Neural cell (in vitro differentiated cells): ENCODE measurements around the gene RASD2. TPM values are rescaled to one million over a fixed set of nuclear protein-coding genes. Genes with fewer than 3 reads are reported as not detected.

Source experiments
- H2AFZ ChIP-seq: fragments of 200-600, 300-800 bp; sonication (generic), shearing (Covaris generic); 2 replicates; pipeline ENCODE4 v1.6.0; 2014; ENCODE audit warnings: low read depth, mild to moderate bottlenecking, antibody characterized with exemption, low read length, moderate library complexity
- H3F3A ChIP-seq: fragments of 200-600 bp; shearing (Covaris generic); 2 replicates; pipeline ENCODE4 v1.6.1; 2016; ENCODE audit warnings: mild to moderate bottlenecking, moderate library complexity, mixed read lengths, antibody characterized with exemption, low read length; ENCODE audit not compliant: insufficient read depth, poor library complexity, severe bottlenecking
- H3K27ac ChIP-seq: fragments of 200-600, 300-800 bp; sonication (generic), shearing (Covaris generic); 2 replicates; pipeline ENCODE4 v1.5.1; 2014; ENCODE audit warnings: mild to moderate bottlenecking, low read length, moderate library complexity
- H3K27me3 ChIP-seq: fragments of 300-800, 200-600 bp; sonication (generic), shearing (Covaris generic); 2 replicates; pipeline ENCODE4 v1.6.0; 2014; ENCODE audit warnings: mild to moderate bottlenecking, low read depth, low read length, moderate library complexity; ENCODE audit not compliant: insufficient read depth
- H3K36me3 ChIP-seq: fragments of 300-800, 200-600 bp; sonication (generic), shearing (Covaris generic); 2 replicates; pipeline ENCODE4 v1.5.1; 2014; ENCODE audit warnings: mild to moderate bottlenecking, antibody characterized with exemption, low read length, moderate library complexity; ENCODE audit not compliant: insufficient read depth
- H3K4me2 ChIP-seq: fragments of 300-800, 200-600 bp; sonication (generic), shearing (Covaris generic); 2 replicates; pipeline ENCODE4 v1.6.0; 2014; ENCODE audit warnings: mild to moderate bottlenecking, low read length
- H3K4me3 ChIP-seq: fragments of 300-800, 200-600 bp; sonication (generic), shearing (Covaris generic); 2 replicates; pipeline ENCODE4 v1.5.1; 2014; ENCODE audit warnings: mild to moderate bottlenecking, low read length, moderate library complexity
- H3K79me2 ChIP-seq: fragments of 200-600 bp; shearing (Covaris generic); replicated peaks from 2 replicates; pipeline ENCODE4 v1.6.0; 2014; ENCODE audit warnings: mild to moderate bottlenecking, low read length, moderate library complexity; ENCODE audit not compliant: insufficient read depth
- H3K9ac ChIP-seq: fragments of 300-800, 200-600 bp; sonication (generic), shearing (Covaris generic); 2 replicates; pipeline ENCODE4 v1.6.1; 2016; ENCODE audit warnings: mild to moderate bottlenecking, low read length, mixed read lengths
- H3K9me2 ChIP-seq: fragments of 200-600 bp; shearing (Covaris generic); 2 replicates; pipeline ENCODE4 v1.6.1; 2016; ENCODE audit warnings: mild to moderate bottlenecking, low read length, mixed read lengths; ENCODE audit not compliant: insufficient read depth
- H3K9me3 ChIP-seq: fragments of 200-600, 300-800 bp; sonication (generic), shearing (Covaris generic); 2 replicates; pipeline ENCODE4 v1.6.1; 2016; ENCODE audit warnings: mild to moderate bottlenecking, mixed run types, low read length, moderate library complexity, mixed read lengths
- H4K20me1 ChIP-seq: fragments of 200-600 bp; shearing (Covaris generic); 2 replicates; pipeline ENCODE4 v1.6.1; 2016; ENCODE audit warnings: mild to moderate bottlenecking, mixed run types; ENCODE audit not compliant: insufficient read depth
- EP300 ChIP-seq: fragments of 450-650 bp; conservative IDR thresholded peaks from 2 replicates; pipeline ENCODE4 v1.6.1; 2014; ENCODE audit warnings: antibody characterized with exemption, mild to moderate bottlenecking, moderate library complexity; ENCODE audit not compliant: poor library complexity, severe bottlenecking
- EZH2 ChIP-seq: fragments of 200-600, 300-800 bp; shearing (Covaris generic), sonication (generic); IDR thresholded peaks from 2 replicates; pipeline ENCODE4 v1.6.1; 2014; ENCODE audit warnings: antibody characterized with exemption, low read length, borderline replicate concordance, mild to moderate bottlenecking; ENCODE audit not compliant: insufficient read depth, poor library complexity, severe bottlenecking
- MXI1 ChIP-seq: fragments of 450-650 bp; conservative IDR thresholded peaks from 2 replicates; pipeline ENCODE4 v1.6.1; 2014; ENCODE audit warnings: antibody characterized with exemption, mild to moderate bottlenecking; ENCODE audit not compliant: poor library complexity, severe bottlenecking
- POLR2AphosphoS5 ChIP-seq: IDR thresholded peaks from 2 replicates; pipeline ENCODE4 v1.6.1; 2012
- RAD21 ChIP-seq: fragments of 450-650 bp; conservative IDR thresholded peaks from 2 replicates; pipeline ENCODE4 v1.6.1; 2014; ENCODE audit warnings: antibody characterized with exemption, mild to moderate bottlenecking, moderate library complexity
- SMC3 ChIP-seq: fragments of 450-650 bp; conservative IDR thresholded peaks from 2 replicates; pipeline ENCODE4 v1.6.1; 2014; ENCODE audit warnings: antibody characterized with exemption, mild to moderate bottlenecking, moderate library complexity; ENCODE audit not compliant: poor library complexity
- TAF1 ChIP-seq: IDR thresholded peaks from 2 replicates; pipeline ENCODE4 v1.6.1; 2012; ENCODE audit warnings: low read depth
- polyA plus RNA-seq: library from polyadenylated mRNA; depleted of rRNA; stranded (reverse); fragments of >200 nt; gene quantifications from 2 replicates; pipeline ENCODE4 v1.2.3, GENCODE V29; 2014
- TF ChIP-seq, protein P1 (sequence below): IDR thresholded peaks from 2 replicates; pipeline ENCODE4 v1.6.1; 2012; ENCODE audit warnings: borderline replicate concordance
- TF ChIP-seq, protein P2 (sequence below): fragments of 450-650 bp; IDR thresholded peaks from 2 replicates; pipeline ENCODE4 v1.5.1; 2014; ENCODE audit warnings: antibody characterized with exemption, mild to moderate bottlenecking, moderate library complexity; ENCODE audit not compliant: poor library complexity, severe bottlenecking

The RASD2 gene
- polyA plus RNA-seq, 1 donor from 2014 or later: 0.14 TPM

DNA sequence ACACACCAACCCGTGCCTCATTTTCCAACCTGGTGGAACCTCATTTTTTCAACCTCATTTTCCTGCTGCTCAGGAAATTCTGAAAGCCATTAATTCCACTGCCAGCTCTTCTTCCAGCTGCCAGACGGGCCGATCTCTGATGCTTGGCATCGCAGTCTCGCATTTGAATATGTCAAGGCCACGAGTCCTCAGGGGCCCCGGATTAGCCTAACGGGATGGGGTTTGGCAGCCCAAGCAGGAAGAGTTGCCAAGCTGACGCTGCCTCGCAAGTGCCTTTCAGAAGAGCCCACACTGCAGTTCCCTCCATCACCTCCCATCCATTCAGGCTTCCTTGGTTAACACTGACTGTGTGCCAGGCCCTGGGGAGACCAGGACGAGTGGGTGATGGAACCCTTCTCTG is 8.7 kb downstream of the RASD2 start:
- Histone ChIP-seq H3K4me2 (no peak overlapping the region), H4K20me1 (no peaks in the 10 kb centered on the region), H3K9ac (no peak overlapping the region), H3K79me2 (no peaks in the 10 kb centered on the region), H3F3A (no peaks in the 10 kb centered on the region), H2AFZ (no peak overlapping the region), H3K9me3 (no peaks in the 10 kb centered on the region), H3K27me3 (no peaks in the 10 kb centered on the region), H3K36me3 (no peaks in the 10 kb centered on the region), H3K9me2 (no peaks in the 10 kb centered on the region), H3K4me3 (no peak overlapping the region), H3K27ac (no peak overlapping the region)
- TF ChIP-seq POLR2AphosphoS5 (no peak), RAD21 (no peak), TAF1 (no peak), SMC3 (no peak), MXI1 (no peak), EZH2 (no peak), EP300 (no peak)
- TF ChIP-seq, protein P1, sequence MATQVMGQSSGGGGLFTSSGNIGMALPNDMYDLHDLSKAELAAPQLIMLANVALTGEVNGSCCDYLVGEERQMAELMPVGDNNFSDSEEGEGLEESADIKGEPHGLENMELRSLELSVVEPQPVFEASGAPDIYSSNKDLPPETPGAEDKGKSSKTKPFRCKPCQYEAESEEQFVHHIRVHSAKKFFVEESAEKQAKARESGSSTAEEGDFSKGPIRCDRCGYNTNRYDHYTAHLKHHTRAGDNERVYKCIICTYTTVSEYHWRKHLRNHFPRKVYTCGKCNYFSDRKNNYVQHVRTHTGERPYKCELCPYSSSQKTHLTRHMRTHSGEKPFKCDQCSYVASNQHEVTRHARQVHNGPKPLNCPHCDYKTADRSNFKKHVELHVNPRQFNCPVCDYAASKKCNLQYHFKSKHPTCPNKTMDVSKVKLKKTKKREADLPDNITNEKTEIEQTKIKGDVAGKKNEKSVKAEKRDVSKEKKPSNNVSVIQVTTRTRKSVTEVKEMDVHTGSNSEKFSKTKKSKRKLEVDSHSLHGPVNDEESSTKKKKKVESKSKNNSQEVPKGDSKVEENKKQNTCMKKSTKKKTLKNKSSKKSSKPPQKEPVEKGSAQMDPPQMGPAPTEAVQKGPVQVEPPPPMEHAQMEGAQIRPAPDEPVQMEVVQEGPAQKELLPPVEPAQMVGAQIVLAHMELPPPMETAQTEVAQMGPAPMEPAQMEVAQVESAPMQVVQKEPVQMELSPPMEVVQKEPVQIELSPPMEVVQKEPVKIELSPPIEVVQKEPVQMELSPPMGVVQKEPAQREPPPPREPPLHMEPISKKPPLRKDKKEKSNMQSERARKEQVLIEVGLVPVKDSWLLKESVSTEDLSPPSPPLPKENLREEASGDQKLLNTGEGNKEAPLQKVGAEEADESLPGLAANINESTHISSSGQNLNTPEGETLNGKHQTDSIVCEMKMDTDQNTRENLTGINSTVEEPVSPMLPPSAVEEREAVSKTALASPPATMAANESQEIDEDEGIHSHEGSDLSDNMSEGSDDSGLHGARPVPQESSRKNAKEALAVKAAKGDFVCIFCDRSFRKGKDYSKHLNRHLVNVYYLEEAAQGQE: no peak
- TF ChIP-seq, protein P2, sequence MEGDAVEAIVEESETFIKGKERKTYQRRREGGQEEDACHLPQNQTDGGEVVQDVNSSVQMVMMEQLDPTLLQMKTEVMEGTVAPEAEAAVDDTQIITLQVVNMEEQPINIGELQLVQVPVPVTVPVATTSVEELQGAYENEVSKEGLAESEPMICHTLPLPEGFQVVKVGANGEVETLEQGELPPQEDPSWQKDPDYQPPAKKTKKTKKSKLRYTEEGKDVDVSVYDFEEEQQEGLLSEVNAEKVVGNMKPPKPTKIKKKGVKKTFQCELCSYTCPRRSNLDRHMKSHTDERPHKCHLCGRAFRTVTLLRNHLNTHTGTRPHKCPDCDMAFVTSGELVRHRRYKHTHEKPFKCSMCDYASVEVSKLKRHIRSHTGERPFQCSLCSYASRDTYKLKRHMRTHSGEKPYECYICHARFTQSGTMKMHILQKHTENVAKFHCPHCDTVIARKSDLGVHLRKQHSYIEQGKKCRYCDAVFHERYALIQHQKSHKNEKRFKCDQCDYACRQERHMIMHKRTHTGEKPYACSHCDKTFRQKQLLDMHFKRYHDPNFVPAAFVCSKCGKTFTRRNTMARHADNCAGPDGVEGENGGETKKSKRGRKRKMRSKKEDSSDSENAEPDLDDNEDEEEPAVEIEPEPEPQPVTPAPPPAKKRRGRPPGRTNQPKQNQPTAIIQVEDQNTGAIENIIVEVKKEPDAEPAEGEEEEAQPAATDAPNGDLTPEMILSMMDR: no peak

DNA sequence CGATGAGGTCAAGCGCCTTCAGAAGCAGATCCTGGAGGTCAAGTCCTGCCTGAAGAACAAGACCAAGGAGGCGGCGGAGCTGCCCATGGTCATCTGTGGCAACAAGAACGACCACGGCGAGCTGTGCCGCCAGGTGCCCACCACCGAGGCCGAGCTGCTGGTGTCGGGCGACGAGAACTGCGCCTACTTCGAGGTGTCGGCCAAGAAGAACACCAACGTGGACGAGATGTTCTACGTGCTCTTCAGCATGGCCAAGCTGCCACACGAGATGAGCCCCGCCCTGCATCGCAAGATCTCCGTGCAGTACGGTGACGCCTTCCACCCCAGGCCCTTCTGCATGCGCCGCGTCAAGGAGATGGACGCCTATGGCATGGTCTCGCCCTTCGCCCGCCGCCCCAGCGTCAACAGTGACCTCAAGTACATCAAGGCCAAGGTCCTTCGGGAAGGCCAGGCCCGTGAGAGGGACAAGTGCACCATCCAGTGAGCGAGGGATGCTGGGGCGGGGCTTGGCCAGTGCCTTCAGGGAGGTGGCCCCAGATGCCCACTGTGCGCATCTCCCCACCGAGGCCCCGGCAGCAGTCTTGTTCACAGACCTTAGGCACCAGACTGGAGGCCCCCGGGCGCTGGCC is 11.0 kb downstream of the RASD2 start:
- no peaks in the 10 kb centered on the region for H4K20me1 ChIP-seq
- H3F3A ChIP-seq: no peaks in the 10 kb centered on the region
- H3K79me2 ChIP-seq: no peaks in the 10 kb centered on the region
- H3K9me2 ChIP-seq: no peaks in the 10 kb centered on the region
- no peaks in the 10 kb centered on the region for H3K36me3 ChIP-seq
- H3K4me2 ChIP-seq: no peak overlapping the region
- no peaks in the 10 kb centered on the region for H3K9me3 ChIP-seq
- H2AFZ ChIP-seq: no peak overlapping the region
- no peaks in the 10 kb centered on the region for H3K27me3 ChIP-seq
- no peak overlapping the region for H3K27ac ChIP-seq
- TF ChIP-seq MXI1 (no peak), RAD21 (no peak), POLR2AphosphoS5 (no peak), EP300 (no peak), SMC3 (no peak), EZH2 (no peak), TAF1 (no peak)
- TF ChIP-seq, protein P2: no peak
- TF ChIP-seq, protein P1: no peak
- no peak overlapping the region for H3K9ac ChIP-seq
- H3K4me3 ChIP-seq: no peak overlapping the region
